Adrenal gland (tissue), 12 donors: ENCODE results near the gene PBX1. TPM values are rescaled to one million over a fixed set of nuclear protein-coding genes. Genes with fewer than 3 reads are reported as not detected.

Source experiments
- DNase-seq, 7 donors: peaks; one replicate each; pipeline ENCODE4 v3.0.0-alpha.2; 2019 to 2020
- H3K27ac ChIP-seq, 5 donors: fragments of 200-600 bp; sonication (generic) in 4 of 5; 1 replicate in 3 of 5; 2 replicates in 2 of 5; pipeline versions ENCODE4 v1.5.1 to v1.8.0; 2016 to 2020; ENCODE audit warnings: mild to moderate bottlenecking in 1 of 5
- H3K27me3 ChIP-seq: fragments of 200-600 bp; 2 replicates; pipeline ENCODE4 v1.8.0; 2021
- H3K36me3 ChIP-seq, 2 donors: fragments of 200-600 bp; replicated peaks in 1 of 2; 1 replicate in 1 of 2; 2 replicates in 1 of 2; pipeline versions ENCODE4 v1.5.1 to v1.8.0; 2018 to 2022
- H3K4me1 ChIP-seq, 2 donors: fragments of 200-600 bp; replicated peaks in 1 of 2; 1 replicate in 1 of 2; 2 replicates in 1 of 2; pipeline versions ENCODE4 v1.5.1 to v1.8.0; 2018 to 2021
- H3K4me3 ChIP-seq, 4 donors: fragments of 200-600 bp; sonication (generic) in 3 of 4; one replicate each; pipeline ENCODE4 v1.5.1; 2016 to 2018
- H3K9me3 ChIP-seq, 3 donors: fragments of 200-600 bp; sonication (generic) in 1 of 3; replicated peaks in 1 of 3; 1 replicate in 2 of 3; 2 replicates in 1 of 3; pipeline versions ENCODE4 v1.5.1 to v1.8.0; 2016 to 2021
- CTCF ChIP-seq, 6 experiments: fragments of 450-650 bp in 4 of 6; fragments of 200-600 bp in 2 of 6; sonication (generic) in 1 of 6; IDR thresholded peaks; 1 replicate in 5 of 6; 2 replicates in 1 of 6; pipeline versions ENCODE4 v1.5.1 to v1.8.0; 2016 to 2021; ENCODE audit warnings: antibody characterized with exemption in 6 of 6, mild to moderate bottlenecking in 2 of 6, moderate library complexity in 1 of 6
- POLR2A ChIP-seq, 2 donors: fragments of 450-650 bp; IDR thresholded peaks; one replicate each; pipeline ENCODE4 v1.6.1; 2017; ENCODE audit warnings: antibody characterized with exemption in 2 of 2, mild to moderate bottlenecking in 2 of 2, moderate library complexity in 1 of 2
- WGBS, 4 donors: extraction: QIAGEN DNeasy Blood & Tissue Kit in 2 of 4; methylation state at CpG; one replicate each; pipeline versions ENCODE4 v1.1.5 to v1.1.7; 2013 to 2017; 5-methylcytosine and 5-hydroxymethylcytosine counted together
- intact Hi-C, 2 donors: fragments of 100-400 bp; cut with DNase I; formaldehyde crosslinking; loops; one replicate each; pipeline versions ENCODE4 v1.14.1 to v1.15.0; 2022 to 2023
- polyA plus RNA-seq, 3 donors: library from polyadenylated mRNA; stranded (reverse); fragments of 200-250 nt in 2 of 3; fragments of 350-450 nt in 1 of 3; fragmentation: Illumina TruSeq in 1 of 3; extraction: RNeasy Lipid Tissue Mini Kit (QIAGEN cat#74804) in 1 of 3; gene quantifications; one replicate each; pipeline ENCODE4 v1.2.3, GENCODE V29; 2013 to 2014
- total RNA-seq, 9 donors: library from RNA; depleted of rRNA in 4 of 9; stranded (reverse); fragments of >200 nt in 4 of 9; fragments of 120-200 nt in 1 of 9; fragmentation: NEBNext Ultra II Directional in 1 of 9; extraction: Animal tissue kit (Norgen Biotek cat#: 25700) in 1 of 9; gene quantifications; one replicate each; pipeline versions ENCODE4 v1.1.0 to v1.2.4, GENCODE V29; 2013 to 2023
- donor health status: healthy with polysubstance abuse.
- donor health status: Bipolar disorder and iron deficiency.
- donor health status: DM: yes; HTN: yes; CAD: no.
- donor health status: DM: no; HTN: no; CAD: no.
- donor health status: DM: no; HTN: no; CAD: no.
- donor health status: DM: yes; HTN: yes; CAD: no.

PBX1 gene
- total and polyA plus RNA-seq, 12 donors = 13.0 to 294 (median 99.3) TPM

- WGBS, 4 donors = 65 to 78% (median 69%) methylated on average over 2 of the region's 2 CpGs
- DNase-seq = no peak
- no peaks in the 10 kb centered on the region for H3K36me3 ChIP-seq
- intact Hi-C loops = no loop called here
- no peaks in the 10 kb centered on the region for H3K4me1 ChIP-seq
- no peak overlapping the region for H3K27ac ChIP-seq
- H3K9me3 ChIP-seq = no peaks in the 10 kb centered on the region
- H3K4me3 ChIP-seq = no peak overlapping the region
- H3K27me3 ChIP-seq = no peaks in the 10 kb centered on the region
- TF ChIP-seq POLR2A (IDR thresholded peaks at IDR 0.05) (no peak), CTCF (IDR thresholded peaks at IDR 0.05) (no peak)
Measured at GRCh38 chr1:164515231-164515630, 43.8 kb upstream of the PBX1 start.

- peak; percentile 22 to 56 (median 36) for DNase-seq
- intact Hi-C loops = no loop called here
- 68 to 71% (median 70%) methylated on average over 8 of the region's 8 CpGs for WGBS, 4 donors
Measured at GRCh38 chr1:164515711-164516331, 43.2 kb upstream of the PBX1 start.

GRCh38 chr1:164516591-164516990 lies 42.4 kb upstream of the PBX1 start:
- intact Hi-C loops = no loop called here
- no peak overlapping the region for H3K27ac ChIP-seq
- 89 to 92% (median 89%) methylated on average over 7 of the region's 7 CpGs for WGBS, 4 donors
- DNase-seq = no peak
- no peak overlapping the region for H3K4me3 ChIP-seq
- no peaks in the 10 kb centered on the region for H3K4me1 ChIP-seq
- H3K36me3 ChIP-seq = no peaks in the 10 kb centered on the region
- H3K9me3 ChIP-seq = no peaks in the 10 kb centered on the region
- no peaks in the 10 kb centered on the region for H3K27me3 ChIP-seq
- TF ChIP-seq CTCF (IDR thresholded peaks at IDR 0.05) (no peak), POLR2A (IDR thresholded peaks at IDR 0.05) (no peak)

More at GRCh38 chr1:164515711-164516331, 43.2 kb upstream of the PBX1 start:
- Histone ChIP-seq H3K4me3 (no peak overlapping the region), H3K27ac (no peak overlapping the region), H3K4me1 (no peaks in the 10 kb centered on the region), H3K9me3 (no peaks in the 10 kb centered on the region), H3K36me3 (no peaks in the 10 kb centered on the region), H3K27me3 (no peaks in the 10 kb centered on the region)
- TF ChIP-seq POLR2A (IDR thresholded peaks at IDR 0.05) = no peak
- no peak for TF ChIP-seq CTCF (IDR thresholded peaks at IDR 0.05)

GRCh38 chr1:164518692-164519332 lies 40.2 kb upstream of the PBX1 start:
- no peak for DNase-seq
- 83 to 93% (median 87%) methylated on average over 3 of the region's 3 CpGs for WGBS, 4 donors
- Histone ChIP-seq H3K36me3 (no peaks in the 10 kb centered on the region), H3K9me3 (no peaks in the 10 kb centered on the region), H3K4me3 (no peak overlapping the region), H3K27ac (no peak overlapping the region), H3K4me1 (no peaks in the 10 kb centered on the region), H3K27me3 (no peaks in the 10 kb centered on the region)
- TF ChIP-seq CTCF (IDR thresholded peaks at IDR 0.05) = no peak
- no peak for TF ChIP-seq POLR2A (IDR thresholded peaks at IDR 0.05)
- intact Hi-C loops = no loop called here
